Astrocyte (in vitro differentiated cells and primary cell): ENCODE data around the gene GPC3. TPM values are rescaled to one million over a fixed set of nuclear protein-coding genes. Genes with fewer than 3 reads are reported as not detected.

Experiments
- DNase-seq: peaks from one replicate; pipeline ENCODE4 v3.0.0-alpha.2; 2010; ENCODE audit warnings: low read depth
- FAIRE-seq: peaks from 2 replicates; lab custom pipeline; 2011; peaks lifted over from hg19 to GRCh38; lab: Jason Lieb, UNC
- H2AFZ ChIP-seq: 2 replicates; pipeline ENCODE4 v1.6.0; 2012; ENCODE audit warnings: low read depth, low read length, inconsistent platforms
- H3K27ac ChIP-seq: 2 replicates; pipeline ENCODE4 v1.5.1; 2011; ENCODE audit warnings: low read depth, low read length, inconsistent platforms
- H3K27me3 ChIP-seq: 2 replicates; pipeline ENCODE4 v1.6.0; 2011; ENCODE audit warnings: low read length, inconsistent platforms; ENCODE audit not compliant: insufficient read depth
- H3K36me3 ChIP-seq: 2 replicates; pipeline ENCODE4 v1.5.1; 2011; ENCODE audit warnings: low read length, inconsistent platforms; ENCODE audit not compliant: insufficient read depth
- H3K4me1 ChIP-seq: 2 replicates; pipeline ENCODE4 v1.5.1; 2011; ENCODE audit warnings: low read length, inconsistent platforms; ENCODE audit not compliant: insufficient read depth
- H3K4me2 ChIP-seq: 2 replicates; pipeline ENCODE4 v1.6.0; 2012; ENCODE audit warnings: low read length, inconsistent platforms
- H3K4me3 ChIP-seq: 2 replicates; pipeline ENCODE4 v1.5.1; 2011; ENCODE audit warnings: low read depth, mild to moderate bottlenecking, low read length, inconsistent platforms; ENCODE audit not compliant: insufficient read depth
- H3K79me2 ChIP-seq: 2 replicates; pipeline ENCODE4 v1.6.0; 2012; ENCODE audit warnings: mild to moderate bottlenecking, low read length, inconsistent platforms; ENCODE audit not compliant: insufficient read depth
- H3K9ac ChIP-seq: 2 replicates; pipeline ENCODE4 v1.6.0; 2012; ENCODE audit warnings: mild to moderate bottlenecking, low read length, inconsistent platforms
- H3K9me3 ChIP-seq: 2 replicates; pipeline ENCODE4 v1.5.1; 2012; ENCODE audit warnings: low read depth, mild to moderate bottlenecking, low read length, inconsistent platforms; ENCODE audit not compliant: insufficient read depth
- H4K20me1 ChIP-seq: 2 replicates; pipeline ENCODE4 v1.6.0; 2012; ENCODE audit warnings: low read length, inconsistent platforms; ENCODE audit not compliant: insufficient read depth
- H3K27ac Mint-ChIP-seq: one replicate; pipeline ENCODE4 v1.8.0; 2021; ENCODE audit warnings: mild to moderate bottlenecking, mixed read lengths; ENCODE audit not compliant: unreplicated experiment
- H3K27me3 Mint-ChIP-seq: one replicate; pipeline ENCODE4 v1.8.0; 2021; ENCODE audit warnings: low read depth, mixed read lengths; ENCODE audit not compliant: unreplicated experiment
- H3K36me3 Mint-ChIP-seq: one replicate; pipeline ENCODE4 v1.8.0; 2021; ENCODE audit warnings: low read depth, mixed read lengths; ENCODE audit not compliant: unreplicated experiment
- H3K4me1 Mint-ChIP-seq: one replicate; pipeline ENCODE4 v1.8.0; 2021; ENCODE audit warnings: low read depth, mixed read lengths; ENCODE audit not compliant: unreplicated experiment
- H3K4me3 Mint-ChIP-seq: one replicate; pipeline ENCODE4 v1.8.0; 2021; ENCODE audit warnings: mild to moderate bottlenecking, moderate library complexity, mixed read lengths; ENCODE audit not compliant: unreplicated experiment
- H3K9me3 Mint-ChIP-seq: one replicate; pipeline ENCODE4 v1.8.0; 2021; ENCODE audit warnings: mild to moderate bottlenecking, mixed read lengths; ENCODE audit not compliant: unreplicated experiment
- CTCF ChIP-seq: IDR thresholded peaks from 2 replicates; pipeline ENCODE4 v1.5.1; 2011; ENCODE audit warnings: low read depth, mild to moderate bottlenecking, inconsistent platforms, low read length, moderate library complexity; ENCODE audit not compliant: insufficient read depth
- EZH2 ChIP-seq: IDR thresholded peaks from 2 replicates; pipeline ENCODE4 v1.6.1; 2012; ENCODE audit warnings: mild to moderate bottlenecking, low read length, inconsistent platforms; ENCODE audit not compliant: insufficient read depth
- total RNA-seq: library from RNA; stranded (reverse); gene quantifications from 2 replicates; pipeline ENCODE4 v1.2.1, GENCODE V29; 2021

The GPC3 gene
- total RNA-seq, 1 donor from 2014 or later, result 8.2 TPM

DNA sequence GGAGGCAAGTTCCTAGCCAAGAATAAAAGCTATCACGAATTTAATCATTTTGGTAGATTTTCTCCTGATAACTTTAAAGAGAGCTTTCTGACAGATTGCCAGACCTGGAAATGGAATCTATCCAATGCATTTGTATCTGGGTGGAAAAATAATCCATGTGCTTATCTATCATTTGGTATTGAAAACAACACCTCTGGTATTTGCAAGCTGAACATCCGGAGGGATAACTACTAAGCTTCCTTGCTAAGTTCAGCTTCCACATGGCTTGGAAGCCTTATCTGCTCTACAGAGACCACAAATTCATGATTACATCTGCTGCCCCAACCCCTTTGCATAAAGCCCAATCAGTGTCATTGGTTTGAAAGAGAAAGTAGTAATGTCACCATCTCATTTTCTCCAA lies 230.7 kb downstream of the GPC3 start:
- no peaks in the 10 kb centered on the region for H3K27me3 Mint-ChIP-seq
- FAIRE-seq (peak; percentile 39), DNase-seq (no peak)

DNA sequence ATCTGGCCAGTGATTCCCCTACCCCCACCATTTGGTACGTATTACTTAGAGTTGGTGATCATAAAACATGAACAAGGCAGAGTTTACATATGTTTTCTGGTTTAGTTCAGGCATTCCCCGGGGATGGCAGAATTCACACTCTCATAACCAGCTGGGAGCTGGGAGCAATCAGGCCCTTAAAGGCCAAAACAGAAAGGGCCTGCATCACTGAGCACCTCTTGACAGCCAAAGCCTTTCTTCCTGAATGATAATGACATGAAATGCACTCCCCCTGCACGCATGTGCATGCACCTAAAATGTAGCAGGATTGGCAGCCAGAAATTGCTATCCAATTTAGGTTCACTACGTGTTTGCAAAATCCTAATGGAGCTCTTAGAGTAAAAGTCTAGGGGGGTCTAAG lies 235.4 kb downstream of the GPC3 start:
- no peaks in the 10 kb centered on the region for H4K20me1 ChIP-seq
- no peak overlapping the region for H3K4me2 ChIP-seq
- Mint-ChIP-seq H3K4me1 (peaks cover 3% of the 10 kb centered on the region), H3K27ac (no peak overlapping the region), H3K27me3 (no peaks in the 10 kb centered on the region), H3K9me3 (no peaks in the 10 kb centered on the region), H3K36me3 (no peaks in the 10 kb centered on the region), H3K4me3 (no peak overlapping the region)
- no peaks in the 10 kb centered on the region for H3K4me1 ChIP-seq
- H3K4me3 ChIP-seq, result no peak overlapping the region
- no peak overlapping the region for H2AFZ ChIP-seq
- no peaks in the 10 kb centered on the region for H3K79me2 ChIP-seq
- H3K36me3 ChIP-seq, result no peaks in the 10 kb centered on the region
- FAIRE-seq, result no peak
- no peak for DNase-seq
- H3K9me3 ChIP-seq, result no peaks in the 10 kb centered on the region
- H3K9ac ChIP-seq, result no peak overlapping the region
- no peak overlapping the region for H3K27ac ChIP-seq
- TF ChIP-seq CTCF, result no peak
- TF ChIP-seq EZH2, result no peak
- no peaks in the 10 kb centered on the region for H3K27me3 ChIP-seq

More for the DNA sequence above, 230.7 kb downstream of the GPC3 start:
- H3K79me2 ChIP-seq, result no peaks in the 10 kb centered on the region
- H3K9ac ChIP-seq, result no peak overlapping the region
- H3K4me3 ChIP-seq, result no peak overlapping the region
- no peaks in the 10 kb centered on the region for H3K4me1 Mint-ChIP-seq
- H3K27me3 ChIP-seq, result no peaks in the 10 kb centered on the region
- no peaks in the 10 kb centered on the region for H4K20me1 ChIP-seq
- TF ChIP-seq EZH2, result no peak
- TF ChIP-seq CTCF, result no peak
- no peaks in the 10 kb centered on the region for H3K36me3 ChIP-seq
- no peak overlapping the region for H3K4me3 Mint-ChIP-seq
- H3K9me3 ChIP-seq, result no peaks in the 10 kb centered on the region
- no peaks in the 10 kb centered on the region for H3K4me1 ChIP-seq
- no peaks in the 10 kb centered on the region for H3K9me3 Mint-ChIP-seq
- no peak overlapping the region for H3K27ac Mint-ChIP-seq
- no peak overlapping the region for H3K4me2 ChIP-seq
- no peaks in the 10 kb centered on the region for H3K36me3 Mint-ChIP-seq
- no peak overlapping the region for H2AFZ ChIP-seq
- no peak overlapping the region for H3K27ac ChIP-seq

GRCh38 chrX:133749370-133749769 lies 236.0 kb downstream of the GPC3 start:
- no peaks in the 10 kb centered on the region for H3K27me3 ChIP-seq
- no peak overlapping the region for H3K27ac ChIP-seq
- H3K9ac ChIP-seq, result no peak overlapping the region
- FAIRE-seq, result no peak
- H4K20me1 ChIP-seq, result no peaks in the 10 kb centered on the region
- no peaks in the 10 kb centered on the region for H3K9me3 Mint-ChIP-seq
- H3K27me3 Mint-ChIP-seq, result no peaks in the 10 kb centered on the region
- peaks cover 3% of the 10 kb centered on the region for H3K4me1 Mint-ChIP-seq
- H3K4me3 Mint-ChIP-seq, result no peak overlapping the region
- H3K27ac Mint-ChIP-seq, result no peak overlapping the region
- H3K9me3 ChIP-seq, result no peaks in the 10 kb centered on the region
- no peak for TF ChIP-seq EZH2
- TF ChIP-seq CTCF, result no peak
- DNase-seq, result no peak
- no peaks in the 10 kb centered on the region for H3K4me1 ChIP-seq
- H3K79me2 ChIP-seq, result no peaks in the 10 kb centered on the region
- no peak overlapping the region for H2AFZ ChIP-seq
- no peak overlapping the region for H3K4me2 ChIP-seq
- no peaks in the 10 kb centered on the region for H3K36me3 Mint-ChIP-seq
- no peaks in the 10 kb centered on the region for H3K36me3 ChIP-seq
- no peak overlapping the region for H3K4me3 ChIP-seq
